Measurements from ENCODE around the gene TRIO.

GRCh38 chr5:14503017-14503680, 360.0 kb downstream of the TRIO start:
- TF ChIP-seq, protein P1, sequence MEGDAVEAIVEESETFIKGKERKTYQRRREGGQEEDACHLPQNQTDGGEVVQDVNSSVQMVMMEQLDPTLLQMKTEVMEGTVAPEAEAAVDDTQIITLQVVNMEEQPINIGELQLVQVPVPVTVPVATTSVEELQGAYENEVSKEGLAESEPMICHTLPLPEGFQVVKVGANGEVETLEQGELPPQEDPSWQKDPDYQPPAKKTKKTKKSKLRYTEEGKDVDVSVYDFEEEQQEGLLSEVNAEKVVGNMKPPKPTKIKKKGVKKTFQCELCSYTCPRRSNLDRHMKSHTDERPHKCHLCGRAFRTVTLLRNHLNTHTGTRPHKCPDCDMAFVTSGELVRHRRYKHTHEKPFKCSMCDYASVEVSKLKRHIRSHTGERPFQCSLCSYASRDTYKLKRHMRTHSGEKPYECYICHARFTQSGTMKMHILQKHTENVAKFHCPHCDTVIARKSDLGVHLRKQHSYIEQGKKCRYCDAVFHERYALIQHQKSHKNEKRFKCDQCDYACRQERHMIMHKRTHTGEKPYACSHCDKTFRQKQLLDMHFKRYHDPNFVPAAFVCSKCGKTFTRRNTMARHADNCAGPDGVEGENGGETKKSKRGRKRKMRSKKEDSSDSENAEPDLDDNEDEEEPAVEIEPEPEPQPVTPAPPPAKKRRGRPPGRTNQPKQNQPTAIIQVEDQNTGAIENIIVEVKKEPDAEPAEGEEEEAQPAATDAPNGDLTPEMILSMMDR (conservative IDR thresholded peaks at IDR 0.05; ENCODE audit: low read depth, low read length), result no peak
- no peak for TF ChIP-seq EZH2 (IDR thresholded peaks at IDR 0.05; ENCODE audit: borderline replicate concordance, low read depth, low read length, poor library complexity, severe bottlenecking)

All from A673 (cell line).